ENCODE results near the gene CD3G. TPM values are rescaled to one million over a fixed set of nuclear protein-coding genes. Genes with fewer than 3 reads are reported as not detected.

The CD3G gene
- total and polyA plus RNA-seq, 2 of the 8 experiments (the other 6 are each of a cell fraction or from before 2014, with no cell fraction given), result not detected

DNA sequence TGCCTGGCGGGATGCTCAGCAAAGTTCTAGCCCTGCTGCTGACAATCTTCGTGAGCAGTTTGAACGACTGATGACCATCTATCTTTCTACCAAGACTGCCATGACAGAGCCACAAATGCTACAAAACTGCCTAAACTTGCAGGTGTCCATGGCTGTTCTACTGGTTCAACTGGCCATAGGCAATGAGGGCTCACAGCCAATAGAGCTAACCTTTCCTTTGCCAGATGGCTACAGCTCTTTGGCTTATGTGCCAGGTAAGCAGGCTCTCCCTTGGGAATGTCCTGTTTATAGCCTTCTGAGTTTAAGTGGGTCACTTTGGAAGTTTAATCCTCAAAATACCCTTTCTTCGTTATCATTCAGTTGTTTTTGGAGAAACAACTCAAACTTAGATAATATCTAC, 35.4 kb downstream of the CD3G start:
- TF ChIP-seq RXRA (IDR thresholded peaks at IDR 0.05; ENCODE audit: insufficient read depth, low read depth, low read length) (no peak), TAF1 (IDR thresholded peaks at IDR 0.05; ENCODE audit: low read depth, low read length) (no peak), TEAD4 (IDR thresholded peaks at IDR 0.05; ENCODE audit: low read depth, low read length) (no peak), HDAC2 (IDR thresholded peaks at IDR 0.05; ENCODE audit: borderline replicate concordance in 1 of 2, low read depth in 2 of 2, low read length in 2 of 2) (no peak), POLR2AphosphoS5 (IDR thresholded peaks at IDR 0.05; ENCODE audit: low read depth, low read length) (no peak), SP4 (IDR thresholded peaks at IDR 0.05; ENCODE audit: low read length) (no peak), ZNF274 (IDR thresholded peaks at IDR 0.05; ENCODE audit: borderline replicate concordance, extremely low read depth, low read length) (no peak), PHF8 (conservative IDR thresholded peaks at IDR 0.05; ENCODE audit: low read depth, low read length) (no peak)
- no peak for FAIRE-seq
- H3K9ac ChIP-seq (replicated peaks in 1 of 4; ENCODE audit: extremely low read depth in 1 of 4, low read depth in 3 of 4, low read length in 3 of 4), result no peak overlapping the region

More for the DNA sequence above, 35.4 kb downstream of the CD3G start:
- no peaks in the 10 kb centered on the region for H3K9me3 ChIP-seq (ENCODE audit: insufficient read depth in 2 of 2, low read depth in 1 of 2, low read length in 1 of 2)
- no peak overlapping the region for H2BK5ac ChIP-seq (ENCODE audit: low read depth, low read length)
- no peak overlapping the region for H3K18ac ChIP-seq (ENCODE audit: extremely low read depth, low read length)
- ChIA-PET POLR2A (ENCODE audit: partially characterized antibody) (interaction anchor here (1.2 kb wide), 1 partner anchor 120 kb away, joined by 3 read pairs; no protein-coding TSS in a partner anchor), CTCF (ENCODE audit: partially characterized antibody) (interaction anchor here (0.7 to 1.6 kb wide), 2 partner anchors 24 to 115 kb away, joined by 3 to 5 read pairs; partner anchors contain the start of gene MPZL2)
- H3K4ac ChIP-seq (replicated peaks; ENCODE audit: insufficient read length, low read depth, low read length), result no peak overlapping the region
- no peaks in the 10 kb centered on the region for H3K23me2 ChIP-seq (ENCODE audit: low read depth, low read length)
- H2BK12ac ChIP-seq (ENCODE audit: low read depth, low read length), result no peak overlapping the region
- no peak overlapping the region for H2BK120ac ChIP-seq (replicated peaks; ENCODE audit: low read depth, low read length)
- H4K20me1 ChIP-seq (replicated peaks in 1 of 2; ENCODE audit: control insufficient read depth in 1 of 2, insufficient read depth in 2 of 2, low read length in 2 of 2), result no peaks in the 10 kb centered on the region
- H2AK5ac ChIP-seq (ENCODE audit: low read depth, low read length), result no peak overlapping the region
- no peak overlapping the region for H3K4me2 ChIP-seq (ENCODE audit: insufficient read depth in 1 of 2, low read depth in 2 of 2, low read length in 2 of 2)
- no peak overlapping the region for H3K23ac ChIP-seq (ENCODE audit: insufficient read length)
- H3K56ac ChIP-seq (replicated peaks; ENCODE audit: insufficient read length, low read depth, low read length), result no peak overlapping the region
- peaks cover 3 to 55% (median 37%) of the 10 kb centered on the region in 4 experiments; a peak in 7 of 8 replicates for H3K36me3 ChIP-seq (ENCODE audit: control insufficient read depth in 2 of 4, insufficient read depth in 4 of 4, low read length in 3 of 4)
- H3K27me3 ChIP-seq (replicated peaks in 1 of 4; ENCODE audit: control insufficient read depth in 3 of 4, extremely low read depth in 1 of 4, insufficient read depth in 3 of 4, low read length in 3 of 4), result no peaks in the 10 kb centered on the region
- no peaks in the 10 kb centered on the region for H3K4me1 ChIP-seq (replicated peaks in 1 of 4; ENCODE audit: control insufficient read depth in 3 of 4, insufficient read depth in 4 of 4, low read length in 3 of 4)
- no peaks in the 10 kb centered on the region for H3K79me1 ChIP-seq (ENCODE audit: low read depth, low read length)
- H2AFZ ChIP-seq (ENCODE audit: low read length), result no peak overlapping the region
- H4K8ac ChIP-seq (ENCODE audit: extremely low read depth, insufficient read depth, low read length), result no peak overlapping the region
- no peak overlapping the region for H4K5ac ChIP-seq (ENCODE audit: insufficient read length, low read depth, low read length)
- no peak overlapping the region for H4K91ac ChIP-seq (replicated peaks; ENCODE audit: insufficient read length, low read length)
- H2BK20ac ChIP-seq (ENCODE audit: low read length), result no peak overlapping the region
- H3K27ac ChIP-seq (ENCODE audit: low read depth, low read length), result no peak overlapping the region
- no peak overlapping the region for H3K4me3 ChIP-seq (ENCODE audit: extremely low read depth in 1 of 4, insufficient read depth in 2 of 4, low read depth in 3 of 4, low read length in 4 of 4)
- no peak for DNase-seq (ENCODE audit: low read depth in 1 of 2, low spot score in 2 of 2)
- no peaks in the 10 kb centered on the region for H3K79me2 ChIP-seq (ENCODE audit: control insufficient read depth in 1 of 2, insufficient read depth in 2 of 2, low read length in 2 of 2)
- H2BK15ac ChIP-seq (ENCODE audit: low read length), result no peak overlapping the region
- 94% methylated on average over 4 of the region's 4 CpGs; no CpG with 5 or more reads in 1 of the 2 experiments for WGBS, 2 experiments (ENCODE audit: extremely low coverage in 1 of 2, insufficient coverage in 1 of 2, insufficient read length in 1 of 2, insufficient replicate concordance in 2 of 2, low coverage in 1 of 2, low lambda C conversion rate in 2 of 2, missing lambda C conversion rate in 1 of 2)
- H3K14ac ChIP-seq (ENCODE audit: insufficient read length), result no peak overlapping the region
